ENCODE results near the gene MARK3. TPM values are rescaled to one million over a fixed set of nuclear protein-coding genes. Genes with fewer than 3 reads are reported as not detected.

Gene MARK3
- total RNA-seq, 1 donor from 2014 or later: 59.5 TPM

DNA sequence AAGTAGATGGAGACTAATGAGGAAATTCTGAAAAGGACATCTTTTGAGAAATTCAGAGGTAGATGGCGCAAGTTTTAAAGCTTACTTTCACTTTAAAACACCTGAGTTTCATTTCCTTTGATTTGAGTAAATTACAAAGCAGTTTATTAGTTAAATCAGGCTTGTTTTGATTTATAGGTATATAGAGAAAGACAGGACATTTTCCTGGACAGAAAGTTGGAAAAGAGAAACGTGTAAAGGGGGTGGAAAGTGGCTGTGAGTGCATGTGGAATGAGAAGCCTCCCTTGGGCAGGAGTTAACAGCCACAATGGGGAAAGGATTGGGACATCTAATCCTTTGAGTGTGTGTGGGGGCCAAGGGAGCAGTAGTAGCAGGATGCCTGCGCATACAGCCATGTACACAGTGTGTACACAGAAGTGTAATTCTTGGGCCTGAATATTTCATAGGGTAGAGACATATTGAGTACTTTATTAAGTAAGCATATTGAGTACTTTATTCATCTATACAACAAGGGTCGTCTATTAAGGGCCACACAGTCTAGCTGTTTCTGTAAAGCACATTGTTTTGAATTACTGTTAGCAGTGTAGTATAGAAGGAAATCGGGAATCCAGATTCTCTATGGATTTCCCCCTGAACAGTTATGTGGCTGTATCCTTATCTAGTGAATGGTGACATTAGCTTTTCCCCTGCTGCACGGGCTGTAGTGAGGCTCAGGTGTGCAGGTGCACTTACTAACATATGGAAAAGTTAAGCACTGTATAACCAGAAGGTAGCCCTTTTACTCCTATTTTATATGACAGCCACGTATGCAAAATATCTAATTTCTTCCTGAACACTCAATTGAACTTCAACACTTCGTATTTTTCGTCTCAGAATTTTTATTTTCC is 19.1 kb downstream of the MARK3 start:
- H3K27ac ChIP-seq (ENCODE audit: low read depth, low read length): peak overlapping the region; percentile 33
- H3K4me1 ChIP-seq (ENCODE audit: control insufficient read depth in 3 of 3, insufficient read depth in 3 of 3, low read length in 3 of 3): peaks cover 30 to 49% (median 44%) of the 10 kb centered on the region in 3 donors
- H3K27me3 ChIP-seq (ENCODE audit: control insufficient read depth in 3 of 3, insufficient read depth in 3 of 3, low read length in 3 of 3): no peaks in the 10 kb centered on the region
- H3K9ac ChIP-seq (ENCODE audit: low read depth in 1 of 3, low read length in 3 of 3): peak overlapping the region in 1 of 3 donors; percentile 18
- peaks cover 2 to 6% (median 3%) of the 10 kb centered on the region in 3 donors for H3K36me3 ChIP-seq (ENCODE audit: control insufficient read depth in 3 of 3, insufficient read depth in 3 of 3, low read length in 3 of 3)
- peak overlapping the region in 1 of 3 donors; percentile 15 for H3K4me3 ChIP-seq (ENCODE audit: low read length in 3 of 3)
- no peaks in the 10 kb centered on the region for H3K9me3 ChIP-seq (ENCODE audit: control insufficient read depth in 3 of 3, low read length in 3 of 3)

DNA sequence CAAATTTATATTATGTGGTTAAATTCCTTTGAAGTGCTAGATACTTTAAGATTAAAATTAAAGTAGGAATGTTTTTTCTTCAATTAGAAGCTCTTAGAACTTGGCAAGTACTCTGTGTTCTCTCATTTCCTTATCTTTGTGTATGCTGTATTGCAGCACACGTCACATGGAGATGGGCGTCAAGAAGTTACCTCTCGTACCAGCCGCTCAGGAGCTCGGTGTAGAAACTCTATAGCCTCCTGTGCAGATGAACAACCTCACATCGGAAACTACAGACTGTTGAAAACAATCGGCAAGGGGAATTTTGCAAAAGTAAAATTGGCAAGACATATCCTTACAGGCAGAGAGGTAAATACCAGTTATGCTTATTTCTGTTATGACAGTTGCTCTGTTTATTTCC is 19.7 kb downstream of the MARK3 start:
- H3K4me1 ChIP-seq (ENCODE audit: control insufficient read depth in 3 of 3, insufficient read depth in 3 of 3, low read length in 3 of 3): peaks cover 29 to 47% (median 42%) of the 10 kb centered on the region in 3 donors

DNA sequence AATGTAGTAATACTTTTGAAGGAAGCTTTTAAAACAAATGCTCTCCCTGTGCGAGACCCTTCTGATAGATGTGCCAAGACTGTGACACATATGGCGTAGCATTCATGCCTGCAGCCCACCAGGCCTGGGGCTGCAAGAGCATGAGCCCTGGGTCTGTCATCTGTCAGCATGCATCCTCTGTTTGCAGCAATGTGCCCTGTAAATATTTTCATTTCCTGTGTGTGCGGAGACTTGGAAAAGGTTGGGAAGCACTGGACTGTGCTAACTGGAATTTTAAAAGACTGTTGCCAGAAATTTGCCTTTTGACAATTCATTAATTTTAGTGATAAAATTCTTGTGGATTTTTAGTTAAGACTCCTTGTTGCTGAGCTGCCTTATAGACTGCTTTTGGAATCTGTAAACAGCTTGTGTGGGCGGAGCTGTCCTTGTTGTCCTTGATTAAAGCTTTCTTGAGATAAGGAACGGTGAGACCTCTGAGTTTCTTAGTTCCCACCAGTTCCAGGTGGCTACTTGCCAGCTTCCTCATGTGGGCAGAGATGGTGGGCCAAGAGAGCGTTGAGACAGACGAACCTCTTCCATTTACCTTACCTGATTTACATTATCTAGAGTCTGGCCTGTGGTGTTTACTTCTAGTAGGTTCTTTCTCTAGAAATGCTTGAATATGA is 23.4 kb downstream of the MARK3 start:
- Histone ChIP-seq H3K27me3 (ENCODE audit: control insufficient read depth in 3 of 3, insufficient read depth in 3 of 3, low read length in 3 of 3) (no peaks in the 10 kb centered on the region), H3K4me3 (ENCODE audit: low read length in 3 of 3) (no peak overlapping the region), H3K27ac (ENCODE audit: low read depth, low read length) (no peak overlapping the region), H3K9ac (ENCODE audit: low read depth in 1 of 3, low read length in 3 of 3) (no peak overlapping the region), H3K9me3 (ENCODE audit: control insufficient read depth in 3 of 3, low read length in 3 of 3) (no peaks in the 10 kb centered on the region), H3K36me3 (ENCODE audit: control insufficient read depth in 3 of 3, insufficient read depth in 3 of 3, low read length in 3 of 3) (peaks cover 3 to 11% (median 5%) of the 10 kb centered on the region in 3 donors), H3K4me1 (ENCODE audit: control insufficient read depth in 3 of 3, insufficient read depth in 3 of 3, low read length in 3 of 3) (peaks cover 14 to 17% (median 16%) of the 10 kb centered on the region in 3 donors)

More for the DNA sequence above, 19.7 kb downstream of the MARK3 start:
- no peak overlapping the region for H3K9ac ChIP-seq (ENCODE audit: low read depth in 1 of 3, low read length in 3 of 3)
- no peak overlapping the region for H3K27ac ChIP-seq (ENCODE audit: low read depth, low read length)
- no peaks in the 10 kb centered on the region for H3K27me3 ChIP-seq (ENCODE audit: control insufficient read depth in 3 of 3, insufficient read depth in 3 of 3, low read length in 3 of 3)
- H3K4me3 ChIP-seq (ENCODE audit: low read length in 3 of 3): no peak overlapping the region
- peaks cover 2 to 6% (median 3%) of the 10 kb centered on the region in 3 donors for H3K36me3 ChIP-seq (ENCODE audit: control insufficient read depth in 3 of 3, insufficient read depth in 3 of 3, low read length in 3 of 3)
- H3K9me3 ChIP-seq (ENCODE audit: control insufficient read depth in 3 of 3, low read length in 3 of 3): no peaks in the 10 kb centered on the region

DNA sequence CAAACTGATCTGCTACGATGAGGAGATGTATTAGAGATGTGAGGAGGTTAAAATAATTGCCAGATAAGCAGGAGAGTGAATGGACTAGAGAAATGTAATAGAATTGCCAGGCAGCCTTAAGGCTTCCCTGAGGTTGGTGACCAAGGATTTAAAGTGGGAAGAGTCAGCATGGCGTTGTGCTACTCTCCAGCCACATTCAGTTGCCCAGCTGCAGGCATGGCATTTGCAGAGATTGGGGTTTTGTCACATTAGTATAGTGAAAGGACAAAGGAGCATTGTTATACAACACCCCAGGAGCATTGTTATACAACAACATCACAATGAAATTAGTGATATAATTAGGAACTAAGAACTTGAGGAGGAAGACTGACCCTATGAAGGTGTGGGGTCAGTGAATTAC is 31.7 kb downstream of the MARK3 start:
- Histone ChIP-seq H3K9me3 (ENCODE audit: control insufficient read depth in 3 of 3, low read length in 3 of 3) (no peaks in the 10 kb centered on the region), H3K4me3 (ENCODE audit: low read length in 3 of 3) (no peak overlapping the region), H3K36me3 (ENCODE audit: control insufficient read depth in 3 of 3, insufficient read depth in 3 of 3, low read length in 3 of 3) (peaks cover 0 to 6% (median 3%) of the 10 kb centered on the region in 3 donors), H3K4me1 (ENCODE audit: control insufficient read depth in 3 of 3, insufficient read depth in 3 of 3, low read length in 3 of 3) (peaks cover 0 to 7% (median 5%) of the 10 kb centered on the region in 3 donors), H3K27me3 (ENCODE audit: control insufficient read depth in 3 of 3, insufficient read depth in 3 of 3, low read length in 3 of 3) (no peaks in the 10 kb centered on the region), H3K27ac (ENCODE audit: low read depth, low read length) (no peak overlapping the region), H3K9ac (ENCODE audit: low read depth in 1 of 3, low read length in 3 of 3) (no peak overlapping the region)

DNA sequence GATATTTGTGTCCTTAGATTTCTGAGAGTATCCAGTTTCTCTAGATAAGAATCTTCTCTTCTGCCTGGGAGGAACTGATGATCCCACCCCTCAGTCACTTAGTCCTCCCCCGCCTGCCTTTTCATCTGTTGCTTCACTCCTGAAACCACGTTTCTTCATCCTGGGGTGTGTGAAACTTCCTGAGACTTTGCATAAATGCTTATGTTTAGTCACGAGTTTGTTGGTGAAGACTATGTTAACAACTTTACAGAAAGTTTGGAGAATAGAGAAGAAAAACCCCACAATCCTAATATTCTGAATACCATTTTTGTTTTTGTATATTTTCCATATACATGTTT is 33.2 kb downstream of the MARK3 start:
- Histone ChIP-seq H3K4me3 (ENCODE audit: low read length in 3 of 3) (no peak overlapping the region), H3K36me3 (ENCODE audit: control insufficient read depth in 3 of 3, insufficient read depth in 3 of 3, low read length in 3 of 3) (peaks cover 0 to 2% (median 0%) of the 10 kb centered on the region in 3 donors), H3K4me1 (ENCODE audit: control insufficient read depth in 3 of 3, insufficient read depth in 3 of 3, low read length in 3 of 3) (peaks cover 4 to 7% (median 5%) of the 10 kb centered on the region in 3 donors), H3K27ac (ENCODE audit: low read depth, low read length) (no peak overlapping the region), H3K27me3 (ENCODE audit: control insufficient read depth in 3 of 3, insufficient read depth in 3 of 3, low read length in 3 of 3) (no peaks in the 10 kb centered on the region), H3K9me3 (ENCODE audit: control insufficient read depth in 3 of 3, low read length in 3 of 3) (no peaks in the 10 kb centered on the region), H3K9ac (ENCODE audit: low read depth in 1 of 3, low read length in 3 of 3) (no peak overlapping the region)

DNA sequence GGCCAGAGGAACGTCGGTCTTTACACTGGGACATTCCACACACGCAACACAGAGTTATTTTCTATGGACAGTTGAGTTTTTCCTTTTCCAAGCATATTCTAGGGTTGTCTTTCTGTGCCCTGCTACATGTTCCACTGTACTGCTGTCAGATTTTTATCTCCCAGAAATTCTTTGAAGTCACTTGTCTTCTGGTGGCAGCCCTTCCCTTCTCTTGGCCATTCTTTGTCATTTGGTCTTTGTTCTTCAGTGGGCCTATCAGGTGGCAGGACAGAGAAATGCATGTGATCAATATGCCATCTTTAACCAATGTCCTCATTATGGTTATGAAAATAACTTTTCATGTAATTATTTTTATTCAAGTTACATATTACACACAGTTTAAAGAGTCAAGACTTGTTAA is 36.3 kb downstream of the MARK3 start:
- H3K36me3 ChIP-seq (ENCODE audit: control insufficient read depth in 3 of 3, insufficient read depth in 3 of 3, low read length in 3 of 3): no peaks in the 10 kb centered on the region
- H3K4me1 ChIP-seq (ENCODE audit: control insufficient read depth in 3 of 3, insufficient read depth in 3 of 3, low read length in 3 of 3): peaks cover 5 to 7% (median 7%) of the 10 kb centered on the region in 3 donors
- no peaks in the 10 kb centered on the region for H3K27me3 ChIP-seq (ENCODE audit: control insufficient read depth in 3 of 3, insufficient read depth in 3 of 3, low read length in 3 of 3)
- no peak overlapping the region for H3K9ac ChIP-seq (ENCODE audit: low read depth in 1 of 3, low read length in 3 of 3)
- H3K4me3 ChIP-seq (ENCODE audit: low read length in 3 of 3): no peak overlapping the region
- no peak overlapping the region for H3K27ac ChIP-seq (ENCODE audit: low read depth, low read length)
- no peaks in the 10 kb centered on the region for H3K9me3 ChIP-seq (ENCODE audit: control insufficient read depth in 3 of 3, low read length in 3 of 3)

DNA sequence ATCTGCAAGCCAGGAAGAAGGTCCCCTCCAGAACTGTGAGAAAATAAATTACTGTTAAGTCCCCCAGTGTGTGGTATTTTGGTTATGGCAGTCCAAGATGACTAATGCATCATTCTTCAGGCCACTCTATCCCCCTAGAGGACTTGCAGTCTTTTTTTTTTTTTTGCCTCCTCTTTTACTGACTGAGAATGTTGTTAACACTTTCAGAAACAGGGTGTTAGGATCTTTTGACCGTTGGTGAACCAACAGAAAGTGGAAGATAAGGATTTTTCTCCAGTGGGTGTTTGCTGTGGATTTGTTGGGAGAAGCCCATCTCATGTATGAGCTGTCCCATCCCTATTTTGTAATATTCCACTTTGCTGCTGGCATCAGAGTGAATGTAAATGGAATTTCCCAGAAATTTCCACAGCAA is 37.8 kb downstream of the MARK3 start:
- H3K27me3 ChIP-seq (ENCODE audit: control insufficient read depth in 3 of 3, insufficient read depth in 3 of 3, low read length in 3 of 3): no peaks in the 10 kb centered on the region
- no peak overlapping the region for H3K9ac ChIP-seq (ENCODE audit: low read depth in 1 of 3, low read length in 3 of 3)
- no peaks in the 10 kb centered on the region for H3K36me3 ChIP-seq (ENCODE audit: control insufficient read depth in 3 of 3, insufficient read depth in 3 of 3, low read length in 3 of 3)
- H3K9me3 ChIP-seq (ENCODE audit: control insufficient read depth in 3 of 3, low read length in 3 of 3): no peaks in the 10 kb centered on the region
- peaks cover 6 to 11% (median 6%) of the 10 kb centered on the region in 3 donors for H3K4me1 ChIP-seq (ENCODE audit: control insufficient read depth in 3 of 3, insufficient read depth in 3 of 3, low read length in 3 of 3)
- H3K4me3 ChIP-seq (ENCODE audit: low read length in 3 of 3): no peak overlapping the region
- peak overlapping the region; percentile 39 for H3K27ac ChIP-seq (ENCODE audit: low read depth, low read length)

DNA sequence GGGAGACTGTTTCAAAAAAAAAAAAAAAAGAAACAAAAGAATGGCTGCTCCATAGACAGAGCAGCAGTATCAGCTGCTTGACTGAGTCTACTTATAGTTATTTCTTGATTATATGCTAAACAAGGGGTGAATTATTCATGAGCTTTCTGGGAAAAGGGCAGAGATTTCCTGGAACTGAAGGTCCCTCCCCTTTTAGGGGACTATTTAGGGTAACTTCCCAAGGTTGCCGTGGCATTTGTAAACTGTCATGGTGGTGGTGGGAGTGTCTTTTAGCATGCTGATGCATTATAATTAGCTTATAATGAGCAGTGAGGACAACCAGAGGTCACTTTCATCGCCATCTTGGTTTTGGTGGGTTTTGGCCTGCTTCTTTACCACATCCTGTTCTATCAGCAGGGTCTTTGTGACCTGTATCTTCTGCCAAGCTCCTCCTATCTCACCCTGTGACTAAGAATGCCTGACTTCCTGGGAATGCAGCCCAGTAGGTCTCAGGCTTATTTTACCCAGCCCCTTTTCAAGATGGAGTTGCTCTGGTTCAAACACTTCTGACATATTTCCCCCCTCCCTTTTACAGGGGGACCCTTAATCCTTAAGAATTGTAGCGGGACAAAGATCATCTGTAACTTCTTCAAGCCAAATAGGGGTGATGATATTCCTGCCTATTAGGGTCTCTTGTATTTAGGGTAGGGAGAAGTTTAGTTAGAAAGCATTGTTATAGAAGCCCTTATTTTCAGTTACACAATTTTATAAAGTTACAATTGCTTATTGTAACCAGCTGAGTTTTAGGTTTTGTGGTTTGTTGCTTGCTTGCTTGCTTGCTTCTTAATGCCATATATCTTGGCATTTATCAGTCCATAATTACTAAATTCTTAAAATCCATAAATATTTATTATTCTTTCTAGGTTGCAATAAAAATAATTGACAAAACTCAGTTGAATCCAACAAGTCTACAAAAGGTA is 42.5 kb downstream of the MARK3 start:
- Histone ChIP-seq H3K9ac (ENCODE audit: low read depth in 1 of 3, low read length in 3 of 3) (no peak overlapping the region), H3K4me1 (ENCODE audit: control insufficient read depth in 3 of 3, insufficient read depth in 3 of 3, low read length in 3 of 3) (peaks cover 9 to 14% (median 12%) of the 10 kb centered on the region in 3 donors), H3K9me3 (ENCODE audit: control insufficient read depth in 3 of 3, low read length in 3 of 3) (no peaks in the 10 kb centered on the region), H3K36me3 (ENCODE audit: control insufficient read depth in 3 of 3, insufficient read depth in 3 of 3, low read length in 3 of 3) (no peaks in the 10 kb centered on the region), H3K27me3 (ENCODE audit: control insufficient read depth in 3 of 3, insufficient read depth in 3 of 3, low read length in 3 of 3) (no peaks in the 10 kb centered on the region), H3K27ac (ENCODE audit: low read depth, low read length) (peak overlapping the region; percentile 45), H3K4me3 (ENCODE audit: low read length in 3 of 3) (no peak overlapping the region)

DNA sequence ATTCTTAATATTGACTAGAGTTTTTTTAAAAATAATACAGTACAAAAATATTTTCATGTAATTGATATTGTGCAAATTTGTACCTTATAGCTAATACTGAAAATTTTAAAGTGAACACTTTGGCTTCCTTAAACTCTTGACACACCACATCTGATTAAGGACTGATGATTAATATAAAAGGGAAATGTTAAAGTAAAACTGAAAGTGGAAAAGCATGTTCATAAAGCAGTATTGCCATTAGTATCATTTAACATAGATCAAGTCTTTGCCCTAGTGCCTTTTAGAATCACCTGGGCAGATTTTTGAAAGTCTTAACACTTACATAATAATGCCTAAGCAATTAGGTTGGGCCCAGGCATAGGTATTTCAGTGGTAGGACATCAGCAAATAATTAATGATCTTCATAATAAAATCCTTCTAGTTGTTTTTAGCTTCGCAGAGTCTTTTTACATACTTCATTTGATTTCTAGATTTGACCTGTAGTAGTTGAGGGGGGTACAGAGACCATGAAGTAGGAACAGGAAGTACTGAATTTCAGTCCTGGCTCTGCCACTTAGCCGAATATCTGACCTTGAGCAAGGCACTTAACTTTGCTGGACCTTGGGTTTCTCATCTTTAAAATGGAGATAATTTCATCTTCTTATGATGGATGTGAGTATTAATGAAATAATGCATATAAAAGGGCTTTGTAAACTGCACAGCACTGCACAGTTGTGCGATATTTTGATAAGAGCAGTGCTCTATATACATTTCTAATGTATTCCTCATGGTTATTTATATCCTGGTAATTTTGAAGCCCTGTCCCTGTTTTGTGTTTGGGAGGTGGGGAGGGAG is 43.7 kb downstream of the MARK3 start:
- no peaks in the 10 kb centered on the region for H3K27me3 ChIP-seq (ENCODE audit: control insufficient read depth in 3 of 3, insufficient read depth in 3 of 3, low read length in 3 of 3)
- H3K36me3 ChIP-seq (ENCODE audit: control insufficient read depth in 3 of 3, insufficient read depth in 3 of 3, low read length in 3 of 3): no peaks in the 10 kb centered on the region
- H3K27ac ChIP-seq (ENCODE audit: low read depth, low read length): no peak overlapping the region
- no peak overlapping the region for H3K9ac ChIP-seq (ENCODE audit: low read depth in 1 of 3, low read length in 3 of 3)
- peaks cover 10 to 15% (median 14%) of the 10 kb centered on the region in 3 donors for H3K4me1 ChIP-seq (ENCODE audit: control insufficient read depth in 3 of 3, insufficient read depth in 3 of 3, low read length in 3 of 3)
- H3K4me3 ChIP-seq (ENCODE audit: low read length in 3 of 3): no peak overlapping the region
- no peaks in the 10 kb centered on the region for H3K9me3 ChIP-seq (ENCODE audit: control insufficient read depth in 3 of 3, low read length in 3 of 3)

Data from skeletal muscle tissue (tissue), 4 donors.